ENCODE measurements around the gene PIK3R2.
A peak's percentile ranks its signal among the peaks of the same experiment; 100 is the strongest.

Gene PIK3R2

DNA sequence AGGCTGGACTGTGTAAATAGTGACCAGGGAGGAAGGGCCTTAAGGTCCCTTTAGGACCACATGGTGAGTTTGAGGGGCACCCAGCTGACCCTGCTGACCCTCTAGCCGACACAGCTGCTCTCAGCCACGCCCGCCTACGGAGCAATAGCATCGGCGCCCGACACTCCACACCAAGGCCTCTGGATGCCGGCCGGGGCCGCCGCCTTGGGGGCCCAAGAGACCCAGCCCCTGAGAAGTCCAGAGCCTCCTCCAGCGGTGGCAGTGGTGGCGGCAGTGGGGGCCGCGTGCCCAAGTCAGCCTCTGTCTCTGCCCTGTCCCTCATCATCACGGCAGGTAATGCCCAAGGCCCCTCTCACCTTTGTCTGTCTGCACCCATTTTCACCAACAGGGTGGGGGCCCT lies 8.6 kb upstream of the PIK3R2 start:
- Histone ChIP-seq H4K91ac (ENCODE audit: low read depth, low read length) (no peak overlapping the region), H3K79me2 (ENCODE audit: control insufficient read depth, insufficient read depth, low read length, poor library complexity) (no peaks in the 10 kb centered on the region), H4K8ac (ENCODE audit: low read depth, low read length) (no peak overlapping the region), H3K4me3 (ENCODE audit: low read depth, low read length) (peak overlapping the region; percentile 31), H2AFZ (ENCODE audit: insufficient read depth, low read length, poor library complexity) (no peak overlapping the region), H3K18ac (ENCODE audit: low read length) (no peak overlapping the region), H3K4ac (ENCODE audit: low read depth, low read length) (no peak overlapping the region), H3K9ac (ENCODE audit: low read length) (no peak overlapping the region), H4K12ac (ENCODE audit: low read depth, low read length) (no peak overlapping the region), H2BK12ac (ENCODE audit: low read length) (no peak overlapping the region), H2AK5ac (ENCODE audit: low read length) (no peak overlapping the region), H2BK120ac (ENCODE audit: insufficient read depth, low read length, poor library complexity) (no peak overlapping the region), H3K4me2 (ENCODE audit: low read length) (no peak overlapping the region), H3K36me3 (ENCODE audit: control insufficient read depth in 1 of 2, insufficient read depth in 2 of 2, low read length in 2 of 2) (peaks cover 14 to 20% of the 10 kb centered on the region in 2 experiments), H3K4me1 (ENCODE audit: control insufficient read depth in 1 of 2, insufficient read depth in 2 of 2, low read length in 2 of 2) (no peaks in the 10 kb centered on the region), H3K27me3 (ENCODE audit: insufficient read depth, low read length) (no peaks in the 10 kb centered on the region), H3K23ac (ENCODE audit: low read length) (no peak overlapping the region), H3K79me1 (ENCODE audit: low read length) (no peaks in the 10 kb centered on the region), H3K14ac (ENCODE audit: low read length) (no peak overlapping the region), H3K27ac (ENCODE audit: low read depth, low read length) (no peak overlapping the region), H3K9me3 (ENCODE audit: insufficient read depth, low read depth, low read length) (no peaks in the 10 kb centered on the region), H2BK5ac (ENCODE audit: low read depth, low read length, poor library complexity) (no peak overlapping the region)
- DNase-seq = no peak
- WGBS (ENCODE audit: extremely low coverage, insufficient coverage, insufficient read length) = no CpG with 5 or more reads among the region's 16 CpGs

DNA sequence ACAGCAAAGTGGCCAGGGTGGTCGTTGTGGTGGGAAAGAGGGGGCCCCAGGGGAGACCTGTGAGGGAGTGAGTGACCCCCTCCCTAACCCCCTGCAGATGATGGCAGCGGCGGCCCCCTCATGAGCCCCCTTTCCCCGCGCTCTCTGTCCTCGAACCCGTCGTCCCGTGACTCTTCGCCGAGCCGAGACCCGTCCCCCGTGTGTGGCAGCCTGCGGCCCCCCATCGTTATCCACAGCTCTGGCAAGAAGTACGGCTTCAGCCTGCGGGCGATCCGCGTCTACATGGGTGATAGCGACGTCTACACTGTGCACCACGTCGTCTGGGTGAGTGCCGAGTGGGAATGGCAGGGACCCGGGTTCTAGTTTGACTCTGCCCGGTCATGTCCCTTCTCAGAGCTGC lies 8.1 kb upstream of the PIK3R2 start:
- H2BK5ac ChIP-seq (ENCODE audit: low read depth, low read length, poor library complexity) = no peak overlapping the region
- no peak overlapping the region for H3K14ac ChIP-seq (ENCODE audit: low read length)
- no peak overlapping the region for H2BK120ac ChIP-seq (ENCODE audit: insufficient read depth, low read length, poor library complexity)
- H3K27me3 ChIP-seq (ENCODE audit: insufficient read depth, low read length) = no peaks in the 10 kb centered on the region
- no peaks in the 10 kb centered on the region for H3K79me1 ChIP-seq (ENCODE audit: low read length)
- no peak overlapping the region for H2BK12ac ChIP-seq (ENCODE audit: low read length)
- H3K27ac ChIP-seq (ENCODE audit: low read depth, low read length) = no peak overlapping the region
- no peak overlapping the region for H2AFZ ChIP-seq (ENCODE audit: insufficient read depth, low read length, poor library complexity)
- no peak overlapping the region for H4K8ac ChIP-seq (ENCODE audit: low read depth, low read length)
- peaks cover 14 to 20% of the 10 kb centered on the region in 2 experiments for H3K36me3 ChIP-seq (ENCODE audit: control insufficient read depth in 1 of 2, insufficient read depth in 2 of 2, low read length in 2 of 2)
- DNase-seq = no peak
- H3K18ac ChIP-seq (ENCODE audit: low read length) = no peak overlapping the region
- H2AK5ac ChIP-seq (ENCODE audit: low read length) = no peak overlapping the region
- no peak overlapping the region for H4K12ac ChIP-seq (ENCODE audit: low read depth, low read length)
- H3K9me3 ChIP-seq (ENCODE audit: insufficient read depth, low read depth, low read length) = no peaks in the 10 kb centered on the region
- no peaks in the 10 kb centered on the region for H3K4me1 ChIP-seq (ENCODE audit: control insufficient read depth in 1 of 2, insufficient read depth in 2 of 2, low read length in 2 of 2)
- no peak overlapping the region for H3K4me3 ChIP-seq (ENCODE audit: low read depth, low read length)
- H3K4ac ChIP-seq (ENCODE audit: low read depth, low read length) = no peak overlapping the region
- no CpG with 5 or more reads among the region's 28 CpGs for WGBS (ENCODE audit: extremely low coverage, insufficient coverage, insufficient read length)
- H4K91ac ChIP-seq (ENCODE audit: low read depth, low read length) = no peak overlapping the region
- no peak overlapping the region for H3K4me2 ChIP-seq (ENCODE audit: low read length)
- H3K9ac ChIP-seq (ENCODE audit: low read length) = no peak overlapping the region
- no peak overlapping the region for H3K23ac ChIP-seq (ENCODE audit: low read length)
- H3K79me2 ChIP-seq (ENCODE audit: control insufficient read depth, insufficient read depth, low read length, poor library complexity) = no peaks in the 10 kb centered on the region

GRCh38 chr19:18145391-18145999 lies 7.5 kb upstream of the PIK3R2 start:
- no peak overlapping the region for H2BK120ac ChIP-seq (ENCODE audit: insufficient read depth, low read length, poor library complexity)
- no peak overlapping the region for H3K18ac ChIP-seq (ENCODE audit: low read length)
- H3K27me3 ChIP-seq (ENCODE audit: insufficient read depth, low read length) = no peaks in the 10 kb centered on the region
- no peaks in the 10 kb centered on the region for H3K4me1 ChIP-seq (ENCODE audit: control insufficient read depth in 1 of 2, insufficient read depth in 2 of 2, low read length in 2 of 2)
- no peaks in the 10 kb centered on the region for H3K79me2 ChIP-seq (ENCODE audit: control insufficient read depth, insufficient read depth, low read length, poor library complexity)
- H3K23ac ChIP-seq (ENCODE audit: low read length) = no peak overlapping the region
- no peak overlapping the region for H2AFZ ChIP-seq (ENCODE audit: insufficient read depth, low read length, poor library complexity)
- no peak overlapping the region for H2BK12ac ChIP-seq (ENCODE audit: low read length)
- no peaks in the 10 kb centered on the region for H3K9me3 ChIP-seq (ENCODE audit: insufficient read depth, low read depth, low read length)
- H2BK5ac ChIP-seq (ENCODE audit: low read depth, low read length, poor library complexity) = no peak overlapping the region
- H4K91ac ChIP-seq (ENCODE audit: low read depth, low read length) = no peak overlapping the region
- no peak for DNase-seq
- no peak overlapping the region for H2AK5ac ChIP-seq (ENCODE audit: low read length)
- peaks cover 14 to 20% of the 10 kb centered on the region in 2 experiments for H3K36me3 ChIP-seq (ENCODE audit: control insufficient read depth in 1 of 2, insufficient read depth in 2 of 2, low read length in 2 of 2)
- no peak overlapping the region for H4K12ac ChIP-seq (ENCODE audit: low read depth, low read length)
- H3K4me3 ChIP-seq (ENCODE audit: low read depth, low read length) = no peak overlapping the region
- no peak overlapping the region for H3K14ac ChIP-seq (ENCODE audit: low read length)
- no CpG with 5 or more reads among the region's 19 CpGs for WGBS (ENCODE audit: extremely low coverage, insufficient coverage, insufficient read length)
- no peak overlapping the region for H4K8ac ChIP-seq (ENCODE audit: low read depth, low read length)
- H3K9ac ChIP-seq (ENCODE audit: low read length) = no peak overlapping the region
- H3K4ac ChIP-seq (ENCODE audit: low read depth, low read length) = no peak overlapping the region
- no peaks in the 10 kb centered on the region for H3K79me1 ChIP-seq (ENCODE audit: low read length)
- H3K4me2 ChIP-seq (ENCODE audit: low read length) = no peak overlapping the region
- H3K27ac ChIP-seq (ENCODE audit: low read depth, low read length) = no peak overlapping the region

GRCh38 chr19:18147396-18147795 lies 5.6 kb upstream of the PIK3R2 start:
- no peak overlapping the region for H4K8ac ChIP-seq (ENCODE audit: low read depth, low read length)

More at GRCh38 chr19:18147396-18147795, 5.6 kb upstream of the PIK3R2 start:
- no peaks in the 10 kb centered on the region for H3K27me3 ChIP-seq (ENCODE audit: insufficient read depth, low read length)
- H3K23ac ChIP-seq (ENCODE audit: low read length) = no peak overlapping the region
- H2AFZ ChIP-seq (ENCODE audit: insufficient read depth, low read length, poor library complexity) = no peak overlapping the region
- no CpG with 5 or more reads among the region's 13 CpGs for WGBS (ENCODE audit: extremely low coverage, insufficient coverage, insufficient read length)
- H3K79me2 ChIP-seq (ENCODE audit: control insufficient read depth, insufficient read depth, low read length, poor library complexity) = no peaks in the 10 kb centered on the region
- H4K91ac ChIP-seq (ENCODE audit: low read depth, low read length) = no peak overlapping the region
- no peak overlapping the region for H2BK120ac ChIP-seq (ENCODE audit: insufficient read depth, low read length, poor library complexity)
- peaks cover 10 to 17% of the 10 kb centered on the region in 2 experiments for H3K36me3 ChIP-seq (ENCODE audit: control insufficient read depth in 1 of 2, insufficient read depth in 2 of 2, low read length in 2 of 2)
- no peak overlapping the region for H3K27ac ChIP-seq (ENCODE audit: low read depth, low read length)
- H3K4me2 ChIP-seq (ENCODE audit: low read length) = no peak overlapping the region
- no peak overlapping the region for H3K4me3 ChIP-seq (ENCODE audit: low read depth, low read length)
- H2BK5ac ChIP-seq (ENCODE audit: low read depth, low read length, poor library complexity) = no peak overlapping the region
- H2AK5ac ChIP-seq (ENCODE audit: low read length) = no peak overlapping the region
- H3K4me1 ChIP-seq (ENCODE audit: control insufficient read depth in 1 of 2, insufficient read depth in 2 of 2, low read length in 2 of 2) = no peaks in the 10 kb centered on the region
- H3K79me1 ChIP-seq (ENCODE audit: low read length) = no peaks in the 10 kb centered on the region
- H3K18ac ChIP-seq (ENCODE audit: low read length) = no peak overlapping the region
- no peak overlapping the region for H3K9ac ChIP-seq (ENCODE audit: low read length)
- H4K12ac ChIP-seq (ENCODE audit: low read depth, low read length) = no peak overlapping the region
- H3K14ac ChIP-seq (ENCODE audit: low read length) = no peak overlapping the region
- no peak overlapping the region for H3K4ac ChIP-seq (ENCODE audit: low read depth, low read length)
- DNase-seq = no peak
- no peak overlapping the region for H2BK12ac ChIP-seq (ENCODE audit: low read length)
- no peaks in the 10 kb centered on the region for H3K9me3 ChIP-seq (ENCODE audit: insufficient read depth, low read depth, low read length)

Measured in trophoblast cell (in vitro differentiated cells and primary cell).